ES-I3 (cell line): Measurements from ENCODE around the gene SDR42E2.

Experiments used
- H3K36me3 ChIP-seq: 2 replicates; pipeline ENCODE4 v1.6.1; 2013; ENCODE audit warnings: mild to moderate bottlenecking, low read length, control low read depth, moderate library complexity; ENCODE audit not compliant: insufficient read depth
- H3K4me1 ChIP-seq: 2 replicates; pipeline ENCODE4 v1.6.1; 2013; ENCODE audit warnings: mild to moderate bottlenecking, control low read depth, low read length; ENCODE audit not compliant: insufficient read depth
- H3K9ac ChIP-seq: 2 replicates; pipeline ENCODE4 v1.6.1; 2013; ENCODE audit warnings: low read depth, mild to moderate bottlenecking, low read length, moderate library complexity
- H3K9me3 ChIP-seq: 2 replicates; pipeline ENCODE4 v1.6.1; 2013; ENCODE audit warnings: mild to moderate bottlenecking, low read length, moderate library complexity; ENCODE audit not compliant: control insufficient read depth, insufficient read depth

SDR42E2 gene

DNA sequence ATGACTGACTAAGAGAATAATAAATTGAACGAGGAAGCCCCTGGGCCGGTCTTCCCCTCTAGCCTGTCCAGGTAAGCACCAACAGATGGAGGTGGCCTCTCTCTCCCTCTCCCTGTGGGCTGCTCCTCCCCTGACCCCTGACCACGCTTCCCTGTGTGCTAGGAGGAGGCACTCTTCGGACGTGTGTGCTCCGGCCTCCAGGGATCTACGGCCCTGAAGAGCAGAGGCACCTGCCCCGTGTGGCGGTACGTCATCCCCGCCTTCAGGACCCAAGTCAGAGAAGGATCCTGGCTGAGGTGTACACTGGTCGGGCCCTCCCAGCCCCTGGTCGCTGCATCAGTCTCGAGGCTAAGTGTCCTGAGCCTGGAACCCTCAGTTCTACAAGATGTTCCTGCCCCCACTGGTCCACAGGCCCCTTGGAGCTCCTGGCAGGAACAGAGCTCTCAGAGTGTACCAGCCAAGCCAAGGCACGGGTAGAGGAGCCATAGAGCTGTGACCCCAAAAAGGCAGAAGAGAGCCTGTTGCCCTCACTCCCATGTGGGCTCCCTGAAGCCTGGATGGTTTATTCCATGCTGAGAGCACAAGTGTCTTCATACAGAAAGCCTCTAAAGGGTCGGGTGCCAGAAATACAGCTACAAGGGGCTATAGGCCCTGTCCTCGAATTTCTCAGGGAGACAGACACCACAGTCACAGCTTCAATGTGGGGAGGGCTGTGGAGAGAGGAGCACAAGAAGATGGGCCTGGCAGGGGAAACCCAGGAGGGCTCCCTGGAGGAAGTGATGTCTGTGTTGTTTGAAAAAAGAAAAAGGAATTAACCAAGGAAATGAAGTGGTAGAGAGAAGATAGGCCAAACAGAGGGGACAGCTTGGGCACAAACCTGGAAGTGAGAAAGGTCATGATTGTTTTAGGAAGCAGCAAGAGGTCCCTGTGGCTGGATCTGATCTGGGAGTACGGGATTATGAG lies 15.9 kb downstream of the SDR42E2 start:
- H3K9me3 ChIP-seq = no peaks in the 10 kb centered on the region
- H3K36me3 ChIP-seq = no peaks in the 10 kb centered on the region
- H3K4me1 ChIP-seq = no peaks in the 10 kb centered on the region
- H3K9ac ChIP-seq = no peak overlapping the region

DNA sequence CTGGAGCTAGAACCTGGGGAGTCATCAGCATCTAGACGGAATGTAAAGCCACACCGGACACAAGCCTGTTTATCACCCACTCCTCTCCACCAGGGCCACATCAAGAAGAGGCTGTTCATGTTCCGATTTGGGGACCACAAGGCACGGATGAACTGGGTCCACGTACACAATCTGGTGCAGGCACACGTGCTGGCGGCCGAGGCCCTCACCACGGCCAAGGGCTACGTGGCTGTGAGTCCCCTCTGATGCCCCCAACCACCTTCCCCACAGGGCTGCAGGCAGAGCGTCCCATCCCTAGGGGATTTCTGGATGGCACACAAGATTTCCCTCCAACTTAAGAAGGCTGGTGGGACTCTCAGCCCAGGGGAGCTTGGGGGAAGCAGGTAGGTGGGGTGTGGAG lies 19.1 kb downstream of the SDR42E2 start:
- no peak overlapping the region for H3K9ac ChIP-seq
- H3K4me1 ChIP-seq = no peaks in the 10 kb centered on the region
- H3K9me3 ChIP-seq = no peaks in the 10 kb centered on the region
- H3K36me3 ChIP-seq = no peaks in the 10 kb centered on the region

DNA sequence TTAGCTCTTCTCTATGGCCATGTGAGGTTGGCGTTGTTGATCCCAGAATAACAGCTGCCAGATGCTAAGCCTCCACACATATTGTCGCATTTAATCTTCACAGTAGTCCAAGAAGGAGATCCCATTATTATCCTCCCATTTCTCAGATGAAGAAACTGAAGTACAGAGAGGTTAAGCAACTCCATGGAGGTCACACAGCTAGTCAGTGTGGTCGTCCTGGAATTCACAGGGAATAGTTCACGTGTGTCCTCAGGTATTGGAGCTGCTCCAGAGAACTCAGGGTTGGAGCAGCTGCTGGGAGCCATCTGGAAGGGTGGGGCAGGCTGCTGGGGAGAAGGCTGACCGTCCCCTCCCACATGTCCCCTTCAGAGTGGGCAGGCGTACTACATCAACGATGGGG lies 19.5 kb downstream of the SDR42E2 start:
- H3K9me3 ChIP-seq = no peaks in the 10 kb centered on the region
- no peaks in the 10 kb centered on the region for H3K36me3 ChIP-seq
- no peaks in the 10 kb centered on the region for H3K4me1 ChIP-seq
- H3K9ac ChIP-seq = no peak overlapping the region

DNA sequence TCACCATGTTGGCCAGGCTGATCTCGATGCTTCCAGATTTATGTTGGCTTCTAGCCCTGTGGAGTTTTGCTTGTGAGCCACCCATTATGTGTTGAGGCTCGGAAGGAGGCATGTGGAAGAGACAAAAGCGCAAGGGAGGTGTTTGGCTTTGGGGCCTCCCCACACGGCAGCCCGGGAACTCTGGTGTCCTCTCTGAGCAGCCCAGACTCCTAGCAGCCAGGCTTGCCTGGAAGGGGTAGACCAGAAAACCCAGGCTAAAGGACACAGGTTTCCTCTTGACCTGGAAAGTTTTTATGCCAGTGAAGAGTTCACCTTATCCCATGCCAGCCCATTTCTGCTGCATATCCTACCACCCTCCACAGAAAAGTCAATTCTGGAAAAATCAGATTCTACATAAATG lies 21.0 kb downstream of the SDR42E2 start:
- no peaks in the 10 kb centered on the region for H3K36me3 ChIP-seq
- H3K9ac ChIP-seq = no peak overlapping the region
- no peaks in the 10 kb centered on the region for H3K4me1 ChIP-seq
- no peaks in the 10 kb centered on the region for H3K9me3 ChIP-seq

DNA sequence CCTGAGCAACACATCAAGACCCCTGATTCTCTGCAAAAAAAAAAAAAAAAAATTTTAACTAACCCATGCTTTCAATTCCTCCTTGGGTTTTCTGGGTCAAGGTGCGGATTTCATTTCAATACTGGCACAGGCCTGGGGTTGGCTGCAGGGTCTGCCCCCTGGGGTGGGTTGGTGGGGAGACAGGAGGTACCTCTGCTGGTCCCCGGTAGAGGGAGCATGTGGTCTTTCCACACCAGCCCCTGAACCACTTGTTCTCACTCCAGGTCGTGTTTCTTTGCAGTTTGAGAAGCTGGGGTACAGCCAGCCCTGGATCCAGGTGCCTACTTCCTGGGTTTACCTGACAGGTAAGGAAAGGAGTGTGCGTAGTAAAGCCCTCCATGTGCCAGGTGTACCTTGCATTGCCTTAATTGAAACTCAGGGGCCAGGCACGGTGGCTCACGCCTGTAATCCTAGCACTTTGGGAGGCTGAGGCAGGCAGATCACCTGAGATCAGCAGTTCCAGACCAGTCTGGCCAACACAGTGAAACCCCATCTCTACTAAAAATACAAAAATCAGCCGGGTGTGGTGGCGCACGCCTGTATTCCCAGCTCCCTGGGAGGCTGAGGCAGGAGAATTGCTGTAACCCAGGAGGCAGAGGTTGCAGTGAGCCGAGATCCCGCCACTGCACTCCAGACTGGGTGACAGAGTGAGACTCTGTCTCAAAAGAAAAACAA lies 21.8 kb downstream of the SDR42E2 start:
- Histone ChIP-seq H3K4me1 (peaks cover 3% of the 10 kb centered on the region; the same call in 1 of the 2 replicates), H3K9ac (no peak overlapping the region), H3K36me3 (no peaks in the 10 kb centered on the region), H3K9me3 (no peaks in the 10 kb centered on the region)

DNA sequence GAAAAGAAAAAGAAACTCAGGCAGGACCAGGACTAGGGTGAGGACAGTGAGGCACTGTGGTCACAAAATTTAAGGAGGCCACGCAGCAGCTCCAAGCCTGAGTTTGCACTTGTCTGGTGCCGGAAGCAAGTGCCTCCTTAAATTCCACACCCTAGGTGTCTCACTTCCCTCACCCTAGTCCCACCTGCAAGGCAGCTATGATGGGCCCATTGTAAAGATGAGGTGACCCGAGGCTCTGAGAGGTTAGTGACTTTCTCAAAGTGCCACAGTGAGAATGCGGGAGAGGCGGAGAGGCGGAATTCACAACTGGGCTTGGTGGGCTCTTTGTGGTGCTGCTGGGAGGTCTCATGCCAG lies 22.3 kb downstream of the SDR42E2 start:
- Histone ChIP-seq H3K9ac (no peak overlapping the region), H3K36me3 (no peaks in the 10 kb centered on the region), H3K9me3 (no peaks in the 10 kb centered on the region), H3K4me1 (peaks cover 7% of the 10 kb centered on the region; the same call in 1 of the 2 replicates)

- Histone ChIP-seq H3K9me3 (no peaks in the 10 kb centered on the region), H3K4me1 (peaks cover 7% of the 10 kb centered on the region; the same call in 1 of the 2 replicates), H3K36me3 (no peaks in the 10 kb centered on the region), H3K9ac (no peak overlapping the region)
These were observed 24.2 kb downstream of the SDR42E2 start for GRCh38 chr16:22186517-22186916.

GRCh38 chr16:22188267-22188594 lies 25.9 kb downstream of the SDR42E2 start:
- H3K9me3 ChIP-seq = no peaks in the 10 kb centered on the region
- H3K36me3 ChIP-seq = no peaks in the 10 kb centered on the region
- H3K4me1 ChIP-seq = peaks cover 11% of the 10 kb centered on the region; the same call in 1 of the 2 replicates
- H3K9ac ChIP-seq = no peak overlapping the region

DNA sequence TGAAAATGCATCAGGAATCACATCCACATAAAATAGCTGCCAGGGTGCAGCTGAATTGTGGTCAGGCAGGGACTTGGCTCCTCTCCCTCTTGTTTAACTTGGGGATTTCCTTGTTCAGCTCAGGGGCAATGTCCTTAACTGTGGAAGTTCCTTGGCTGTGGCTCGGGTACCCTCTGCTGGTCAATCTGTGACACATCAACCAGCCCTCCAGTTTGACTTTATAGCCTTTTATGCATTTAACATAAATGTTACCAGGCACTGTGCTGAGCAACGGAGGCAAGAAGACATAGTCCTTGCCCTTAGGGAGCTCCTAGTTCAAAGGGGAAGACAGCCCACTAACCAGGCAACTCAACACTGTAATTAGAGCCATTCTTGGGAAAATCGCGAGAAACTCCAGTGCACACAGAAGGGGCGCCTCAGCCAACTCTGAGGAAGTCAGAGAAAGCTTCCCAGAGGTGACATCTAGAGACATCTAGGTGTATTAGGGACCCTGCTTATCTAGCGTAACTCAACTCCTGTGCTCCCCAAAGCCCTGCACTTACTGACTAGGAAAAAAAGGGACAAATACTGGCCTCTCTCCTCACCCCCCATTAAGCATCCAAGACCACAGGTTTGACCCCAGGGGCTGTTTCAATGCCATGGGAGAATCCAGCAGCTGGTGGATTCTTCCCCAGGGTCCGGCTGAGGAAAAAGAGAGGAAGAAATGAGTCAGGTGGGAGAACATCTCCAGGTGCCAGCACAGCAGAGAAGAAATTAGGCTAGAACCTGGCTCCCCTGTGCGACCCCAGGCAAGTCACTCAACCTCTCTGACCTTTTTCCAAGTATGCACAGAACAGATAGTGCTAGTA lies 26.5 kb downstream of the SDR42E2 start:
- peaks cover 11% of the 10 kb centered on the region; the same call in 1 of the 2 replicates for H3K4me1 ChIP-seq
- no peaks in the 10 kb centered on the region for H3K9me3 ChIP-seq
- peak overlapping the region; percentile 77; the same call in 1 of the 2 replicates for H3K9ac ChIP-seq
- no peaks in the 10 kb centered on the region for H3K36me3 ChIP-seq

DNA sequence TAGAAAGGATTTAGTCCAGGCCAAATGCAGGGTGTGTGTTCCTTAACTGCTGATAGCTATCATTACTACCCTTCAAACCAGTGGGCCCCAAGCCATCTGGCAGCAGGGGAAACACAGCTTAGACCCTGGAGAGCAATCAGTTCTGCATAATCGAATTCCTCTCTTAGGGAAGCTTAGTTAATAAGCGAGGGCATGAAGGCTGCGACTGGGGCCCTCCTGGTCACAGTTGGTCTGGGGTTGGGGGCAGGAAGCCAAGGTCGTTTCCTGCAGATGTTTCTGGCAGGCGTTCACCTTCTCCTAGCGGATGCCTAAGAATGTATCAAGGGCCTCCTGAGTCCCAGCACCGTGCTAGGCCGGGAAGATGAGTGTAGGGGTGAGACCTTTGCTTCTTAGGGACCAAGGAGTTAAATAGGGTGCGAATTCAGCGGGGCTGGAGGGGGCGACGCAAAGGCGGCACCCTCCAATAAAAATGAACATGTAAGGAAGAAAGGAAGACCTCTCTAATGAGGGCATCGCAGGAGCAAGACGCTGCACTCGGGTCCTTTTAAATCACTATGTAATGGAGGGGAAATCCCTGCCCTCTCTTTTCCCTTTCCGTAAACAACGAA lies 27.3 kb downstream of the SDR42E2 start:
- Histone ChIP-seq H3K9ac (peak overlapping the region; percentile 77; the same call in 1 of the 2 replicates), H3K36me3 (no peaks in the 10 kb centered on the region), H3K4me1 (peaks cover 11% of the 10 kb centered on the region; the same call in 1 of the 2 replicates)

GRCh38 chr16:22190081-22190775 lies 27.9 kb downstream of the SDR42E2 start:
- Histone ChIP-seq H3K9ac (peak overlapping the region; percentile 77; the same call in 1 of the 2 replicates), H3K9me3 (no peaks in the 10 kb centered on the region), H3K4me1 (peaks cover 17% of the 10 kb centered on the region), H3K36me3 (no peaks in the 10 kb centered on the region)

More for the DNA sequence above, 27.3 kb downstream of the SDR42E2 start:
- no peaks in the 10 kb centered on the region for H3K9me3 ChIP-seq

DNA sequence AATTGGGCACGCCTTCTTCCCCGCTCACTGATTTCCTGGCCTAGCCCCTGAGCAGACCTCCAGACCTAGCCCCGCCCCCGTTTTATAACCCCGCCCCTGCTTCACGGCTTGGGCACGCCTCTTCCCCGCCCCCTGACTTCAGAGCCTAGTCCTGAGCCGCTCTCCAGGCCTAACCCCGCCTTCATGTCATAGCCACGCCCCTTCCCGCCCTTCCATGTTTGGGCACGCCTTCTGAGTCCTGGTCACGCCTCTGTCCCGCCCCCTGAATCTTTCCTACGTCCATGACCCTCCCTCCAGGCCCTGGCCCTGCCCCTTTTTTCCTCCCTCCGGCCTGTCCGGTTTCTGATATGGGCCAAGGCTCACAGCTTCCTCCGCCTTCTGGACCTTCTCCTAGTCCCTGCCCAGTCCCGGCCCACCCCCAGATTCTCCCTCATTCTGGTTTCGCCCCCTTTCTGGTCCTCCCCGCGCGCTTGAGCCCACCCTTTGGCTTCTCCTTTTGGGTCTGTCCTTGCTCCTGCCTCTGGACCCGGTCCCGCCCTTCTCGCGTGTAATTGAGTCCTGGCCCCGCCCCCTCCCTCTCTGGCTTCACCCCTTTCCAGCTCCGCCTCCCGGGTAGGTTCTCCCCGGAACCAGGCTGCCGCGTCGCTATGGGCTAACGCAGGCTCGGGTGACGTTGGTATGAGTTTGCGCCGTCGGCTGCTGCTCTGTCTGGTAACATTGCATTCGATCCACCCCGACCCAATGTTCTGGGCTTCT lies 28.6 kb downstream of the SDR42E2 start:
- peaks cover 17% of the 10 kb centered on the region for H3K4me1 ChIP-seq
- H3K9me3 ChIP-seq = no peaks in the 10 kb centered on the region
- H3K36me3 ChIP-seq = no peaks in the 10 kb centered on the region
- peak overlapping the region; percentile 92 for H3K9ac ChIP-seq
